CD14-positive monocyte (primary cell): Measurements from ENCODE around the gene NMBR. TPM values are rescaled to one million over a fixed set of nuclear protein-coding genes. Genes with fewer than 3 reads are reported as not detected.
"Not testable (repeated sequence)": the region's sequence is repeated elsewhere in the genome, so short reads cannot be mapped to it uniquely, and the experiment has no call there.

Source experiments
- DNase-seq, 3 donors: peaks; one replicate each; pipeline ENCODE4 v3.0.0-alpha.2; 2011 to 2022
- H2AFZ ChIP-seq: 2 replicates; pipeline ENCODE4 v1.6.0; 2012; ENCODE audit warnings: mild to moderate bottlenecking, low read depth, low read length, inconsistent platforms; ENCODE audit not compliant: insufficient read depth, poor library complexity, severe bottlenecking
- H3K27ac ChIP-seq, 2 donors: 1 replicate in 1 of 2; 2 replicates in 1 of 2; pipeline ENCODE4 v1.5.1; 2012 to 2013; ENCODE audit warnings: low read length in 2 of 2, control low read depth in 1 of 2, inconsistent platforms in 1 of 2, low read depth in 1 of 2, mild to moderate bottlenecking in 1 of 2
- H3K27me3 ChIP-seq, 2 donors: one replicate each; pipeline versions ENCODE4 v1.6.0 to v1.6.1; 2011 to 2013; ENCODE audit warnings: low read length in 2 of 2; ENCODE audit not compliant: control insufficient read depth in 2 of 2, insufficient read depth in 2 of 2
- H3K36me3 ChIP-seq, 2 donors: replicated peaks in 1 of 2; 1 replicate in 1 of 2; 2 replicates in 1 of 2; pipeline versions ENCODE4 v1.5.1 to v1.6.1; 2012 to 2013; ENCODE audit warnings: low read length in 2 of 2, control low read depth in 1 of 2, inconsistent platforms in 1 of 2, mild to moderate bottlenecking in 1 of 2; ENCODE audit not compliant: insufficient read depth in 2 of 2, control insufficient read depth in 1 of 2
- H3K4me1 ChIP-seq, 2 donors: 1 replicate in 1 of 2; 2 replicates in 1 of 2; pipeline versions ENCODE4 v1.5.1 to v1.6.1; 2012 to 2013; ENCODE audit warnings: low read length in 2 of 2, control low read depth in 1 of 2, inconsistent platforms in 1 of 2, mild to moderate bottlenecking in 1 of 2, moderate library complexity in 1 of 2; ENCODE audit not compliant: insufficient read depth in 2 of 2, control insufficient read depth in 1 of 2
- H3K4me2 ChIP-seq: replicated peaks from 2 replicates; pipeline ENCODE3; 2012; ENCODE audit warnings: low read length, moderate library complexity, mild to moderate bottlenecking; ENCODE audit not compliant: poor library complexity, severe bottlenecking; ENCODE audit errors: extremely low read depth
- H3K4me3 ChIP-seq, 3 experiments: fragments of 200-600 bp in 1 of 3; sonication (generic) in 1 of 3; replicated peaks in 1 of 3; 1 replicate in 2 of 3; 2 replicates in 1 of 3; pipeline ENCODE4 v1.5.1; 2011 to 2013; ENCODE audit warnings: low read length in 3 of 3, mild to moderate bottlenecking in 3 of 3, control low read depth in 2 of 3, low read depth in 2 of 3, inconsistent platforms in 1 of 3, moderate library complexity in 1 of 3
- H3K79me2 ChIP-seq: 2 replicates; pipeline ENCODE4 v1.6.0; 2012; ENCODE audit warnings: mild to moderate bottlenecking, control low read depth, inconsistent platforms, low read length, moderate library complexity; ENCODE audit not compliant: insufficient read depth
- H3K9ac ChIP-seq: 2 replicates; pipeline ENCODE4 v1.6.0; 2017; ENCODE audit warnings: low read length, mild to moderate bottlenecking; ENCODE audit not compliant: insufficient read depth, poor library complexity, severe bottlenecking
- H3K9me3 ChIP-seq, 2 donors: replicated peaks in 1 of 2; 1 replicate in 1 of 2; 2 replicates in 1 of 2; pipeline versions ENCODE4 v1.5.1 to v1.6.1; 2012 to 2013; ENCODE audit warnings: low read length in 2 of 2, control low read depth in 1 of 2; ENCODE audit not compliant: control insufficient read depth in 1 of 2, insufficient read depth in 1 of 2
- H4K20me1 ChIP-seq: 2 replicates; pipeline ENCODE4 v1.6.0; 2012; ENCODE audit warnings: mild to moderate bottlenecking, low read length, control low read depth, moderate library complexity; ENCODE audit not compliant: insufficient read depth
- H3K27ac Mint-ChIP-seq, 7 donors: one replicate each; pipeline ENCODE4 v1.8.0; 2020; ENCODE audit warnings: mild to moderate bottlenecking in 7 of 7, mixed read lengths in 7 of 7, moderate library complexity in 6 of 7, inconsistent platforms in 2 of 7
- H3K27me3 Mint-ChIP-seq, 3 donors: one replicate each; pipeline ENCODE4 v1.8.0; 2021 to 2022; ENCODE audit warnings: low read depth in 3 of 3, mild to moderate bottlenecking in 3 of 3, mixed read lengths in 3 of 3, moderate library complexity in 3 of 3, inconsistent platforms in 1 of 3
- H3K36me3 Mint-ChIP-seq, 2 donors: one replicate each; pipeline ENCODE4 v1.8.0; 2020; ENCODE audit warnings: mixed read lengths in 2 of 2, inconsistent platforms in 1 of 2, mild to moderate bottlenecking in 1 of 2
- H3K4me1 Mint-ChIP-seq: one replicate; pipeline ENCODE4 v1.8.0; 2020; ENCODE audit warnings: mild to moderate bottlenecking, mixed read lengths
- H3K4me3 Mint-ChIP-seq, 2 donors: one replicate each; pipeline ENCODE4 v1.8.0; 2020; ENCODE audit warnings: mild to moderate bottlenecking in 2 of 2, mixed read lengths in 2 of 2, moderate library complexity in 1 of 2
- H3K9me3 Mint-ChIP-seq, 7 donors: one replicate each; pipeline ENCODE4 v1.8.0; 2020 to 2022; ENCODE audit warnings: mixed read lengths in 7 of 7, mild to moderate bottlenecking in 6 of 7, moderate library complexity in 6 of 7, inconsistent platforms in 2 of 7
- WGBS: methylation state at CpG from one replicate; pipeline ENCODE4 v1.1.5; 2013; ENCODE audit warnings: missing lambda C conversion rate; ENCODE audit not compliant: insufficient coverage; 5-methylcytosine and 5-hydroxymethylcytosine counted together
- intact Hi-C, 2 donors: fragments of 100-400 bp; cut with micrococcal nuclease; formaldehyde crosslinking; loops; one replicate each; pipeline versions ENCODE4 v1.15.0 to v1.15.1; 2023
- polyA plus RNA-seq, 3 donors: library from polyadenylated mRNA; depleted of rRNA in 1 of 3; unstranded in 2 of 3; stranded (reverse) in 1 of 3; fragments of 300-500 nt in 2 of 3; fragments of >200 nt in 1 of 3; fragmentation: Illumina TruSeq in 2 of 3; gene quantifications; 1 replicate in 2 of 3; 2 replicates in 1 of 3; pipeline ENCODE4 v1.2.3, GENCODE V29; 2012 to 2021
- TF ChIP-seq, protein P1 (sequence below): fragments of 200-600 bp; IDR thresholded peaks from one replicate; pipeline ENCODE4 v1.8.0; 2022; ENCODE audit warnings: antibody characterized with exemption, mild to moderate bottlenecking

The NMBR gene
- polyA plus RNA-seq, 3 donors: not detected

DNA sequence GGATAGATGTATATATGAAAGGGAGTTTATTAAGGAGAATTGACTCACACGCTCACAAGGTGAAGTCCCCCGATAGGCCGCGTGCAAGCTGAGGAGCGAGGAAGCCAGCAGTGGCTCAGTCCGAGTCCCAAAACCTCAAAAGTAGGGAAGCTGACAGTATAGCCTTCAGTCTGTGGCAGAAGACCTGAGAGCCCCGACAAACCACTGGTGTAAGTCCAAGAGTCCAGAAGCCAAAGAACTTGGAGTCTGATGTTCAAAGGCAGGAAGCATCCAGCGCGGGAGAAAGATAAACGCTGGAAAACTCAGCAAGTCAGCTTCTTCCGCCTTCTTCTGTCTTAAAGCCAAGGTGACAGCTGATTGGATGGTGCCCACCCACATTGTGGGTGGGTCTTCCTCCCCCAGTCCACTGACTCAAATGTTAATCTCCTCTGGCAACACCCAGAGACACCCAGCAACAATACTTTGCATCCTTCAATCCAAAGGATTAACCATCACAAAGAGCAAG, 116.8 kb downstream of the NMBR start:
- TF ChIP-seq, protein P1, sequence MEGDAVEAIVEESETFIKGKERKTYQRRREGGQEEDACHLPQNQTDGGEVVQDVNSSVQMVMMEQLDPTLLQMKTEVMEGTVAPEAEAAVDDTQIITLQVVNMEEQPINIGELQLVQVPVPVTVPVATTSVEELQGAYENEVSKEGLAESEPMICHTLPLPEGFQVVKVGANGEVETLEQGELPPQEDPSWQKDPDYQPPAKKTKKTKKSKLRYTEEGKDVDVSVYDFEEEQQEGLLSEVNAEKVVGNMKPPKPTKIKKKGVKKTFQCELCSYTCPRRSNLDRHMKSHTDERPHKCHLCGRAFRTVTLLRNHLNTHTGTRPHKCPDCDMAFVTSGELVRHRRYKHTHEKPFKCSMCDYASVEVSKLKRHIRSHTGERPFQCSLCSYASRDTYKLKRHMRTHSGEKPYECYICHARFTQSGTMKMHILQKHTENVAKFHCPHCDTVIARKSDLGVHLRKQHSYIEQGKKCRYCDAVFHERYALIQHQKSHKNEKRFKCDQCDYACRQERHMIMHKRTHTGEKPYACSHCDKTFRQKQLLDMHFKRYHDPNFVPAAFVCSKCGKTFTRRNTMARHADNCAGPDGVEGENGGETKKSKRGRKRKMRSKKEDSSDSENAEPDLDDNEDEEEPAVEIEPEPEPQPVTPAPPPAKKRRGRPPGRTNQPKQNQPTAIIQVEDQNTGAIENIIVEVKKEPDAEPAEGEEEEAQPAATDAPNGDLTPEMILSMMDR: no peak
- H3K79me2 ChIP-seq: no peaks in the 10 kb centered on the region
- H4K20me1 ChIP-seq: no peaks in the 10 kb centered on the region
- no peaks in the 10 kb centered on the region for H3K4me1 ChIP-seq
- H3K4me1 Mint-ChIP-seq: no peaks in the 10 kb centered on the region
- WGBS: 45% methylated on average over 10 of the region's 11 CpGs
- H3K9me3 ChIP-seq: peaks cover 2 to 4% of the 10 kb centered on the region in 2 donors
- H3K27ac ChIP-seq: no peak overlapping the region
- H3K4me3 Mint-ChIP-seq: peak overlapping the region; percentile 65 to 76
- no peak overlapping the region for H3K4me2 ChIP-seq
- H3K9me3 Mint-ChIP-seq: peaks cover under 1 to 12% (median 6%) of the 10 kb centered on the region in 7 donors
- intact Hi-C loops: no loop called here
- no peak overlapping the region for H3K4me3 ChIP-seq
- DNase-seq: no peak
- H2AFZ ChIP-seq: no peak overlapping the region
- no peaks in the 10 kb centered on the region for H3K36me3 Mint-ChIP-seq
- H3K9ac ChIP-seq: no peak overlapping the region
- H3K36me3 ChIP-seq: no peaks in the 10 kb centered on the region
- no peaks in the 10 kb centered on the region for H3K27me3 ChIP-seq
- no peaks in the 10 kb centered on the region for H3K27me3 Mint-ChIP-seq
- no peak overlapping the region for H3K27ac Mint-ChIP-seq

- H3K9ac ChIP-seq: no peak overlapping the region
- H3K4me1 ChIP-seq: no peaks in the 10 kb centered on the region
- H3K9me3 Mint-ChIP-seq: peaks cover 0 to 12% (median 6%) of the 10 kb centered on the region in 7 donors
- no peaks in the 10 kb centered on the region for H3K27me3 Mint-ChIP-seq
- H3K27me3 ChIP-seq: no peaks in the 10 kb centered on the region
- no peak overlapping the region for H3K4me2 ChIP-seq
- H3K27ac ChIP-seq: no peak overlapping the region
- no peak overlapping the region for H3K4me3 ChIP-seq
- H3K36me3 ChIP-seq: no peaks in the 10 kb centered on the region
- no peaks in the 10 kb centered on the region for H3K79me2 ChIP-seq
- H3K4me1 Mint-ChIP-seq: no peaks in the 10 kb centered on the region
- DNase-seq: no peak
- H3K36me3 Mint-ChIP-seq: no peaks in the 10 kb centered on the region
- H3K27ac Mint-ChIP-seq: no peak overlapping the region
- WGBS: no CpG with 5 or more reads among the region's 3 CpGs
- intact Hi-C loops: no loop called here
- no peaks in the 10 kb centered on the region for H4K20me1 ChIP-seq
- H2AFZ ChIP-seq: no peak overlapping the region
- TF ChIP-seq, protein P1: no peak
- peaks cover 2 to 4% of the 10 kb centered on the region in 2 donors for H3K9me3 ChIP-seq
- H3K4me3 Mint-ChIP-seq: no peak overlapping the region
These were observed 118.4 kb downstream of the NMBR start for GRCh38 chr6:142028527-142028926.

GRCh38 chr6:142027804-142028203, 119.1 kb downstream of the NMBR start:
- H3K4me1 Mint-ChIP-seq, DNase-seq, H3K36me3 Mint-ChIP-seq: not testable (repeated sequence)

More at GRCh38 chr6:142027804-142028203, 119.1 kb downstream of the NMBR start:
- no CpG with 5 or more reads among the region's 3 CpGs for WGBS
- H3K27me3 ChIP-seq, H4K20me1 ChIP-seq, intact Hi-C loops, H3K27ac ChIP-seq, H3K36me3 ChIP-seq, H3K4me1 ChIP-seq, H3K4me3 ChIP-seq, H3K4me2 ChIP-seq, H3K9me3 ChIP-seq, H3K4me3 Mint-ChIP-seq, H3K27me3 Mint-ChIP-seq, H3K79me2 ChIP-seq, H3K27ac Mint-ChIP-seq, H2AFZ ChIP-seq, H3K9ac ChIP-seq: not testable (repeated sequence)
- H3K9me3 Mint-ChIP-seq: peaks cover 0 to 12% (median 6%) of the 10 kb centered on the region in 7 donors
